SK-N-SH treated with all-trans-retinoic acid at 6 μM for 48 hours (cell line): ENCODE data around the gene COQ7.

ENCODE experiments used
- ATAC-seq: fragments of 200-7000 bp; cut with Tn5 transposase; 3 replicates; pipeline ENCODE4 v1.9.1; 2020; ENCODE audit warnings: mild to moderate bottlenecking, moderate library complexity
- ARNTL ChIP-seq: fragments of 450-650 bp; formaldehyde crosslinking; IDR thresholded peaks from 2 replicates; pipeline ENCODE4 v1.5.0; 2020; ENCODE audit warnings: low read depth, mild to moderate bottlenecking, moderate library complexity, borderline replicate concordance
- CSDC2 ChIP-seq: fragments of 250-450 bp; sonication (Bioruptor Pico); IDR thresholded peaks from 2 replicates; pipeline ENCODE4 v1.5.0; 2020; ENCODE audit warnings: mild to moderate bottlenecking, moderate library complexity
- CSRNP3 ChIP-seq: fragments of 250-450 bp; sonication (Bioruptor Pico); IDR thresholded peaks from 2 replicates; pipeline ENCODE4 v1.5.1; 2021; ENCODE audit warnings: mild to moderate bottlenecking, moderate library complexity
- ESRRG ChIP-seq: fragments of 250-450 bp; sonication (Bioruptor Pico); IDR thresholded peaks from 2 replicates; pipeline ENCODE4 v1.6.1; 2021; ENCODE audit warnings: mild to moderate bottlenecking
- GLIS3 ChIP-seq: fragments of 250-450 bp; sonication (Bioruptor Pico); IDR thresholded peaks from 2 replicates; pipeline ENCODE4 v1.5.0; 2020; ENCODE audit warnings: mild to moderate bottlenecking, moderate library complexity
- OSR1 ChIP-seq: fragments of 250-450 bp; sonication (Bioruptor Pico); IDR thresholded peaks from 2 replicates; pipeline ENCODE4 v1.8.0; 2022; ENCODE audit warnings: moderate library complexity, mild to moderate bottlenecking, inconsistent platforms
- POU6F1 ChIP-seq: fragments of 250-450 bp; sonication (Bioruptor Pico); IDR thresholded peaks from 2 replicates; pipeline ENCODE4 v1.8.0; 2021; ENCODE audit warnings: low read depth, mild to moderate bottlenecking, moderate library complexity, borderline replicate concordance
- PPARA ChIP-seq: fragments of 250-450 bp; sonication (Bioruptor Pico); IDR thresholded peaks from 2 replicates; pipeline ENCODE4 v1.5.0; 2020; ENCODE audit warnings: mild to moderate bottlenecking, borderline replicate concordance
- RARB ChIP-seq: fragments of 250-450 bp; sonication (Bioruptor Pico); IDR thresholded peaks from 2 replicates; pipeline ENCODE4 v1.8.0; 2021; ENCODE audit warnings: mild to moderate bottlenecking, moderate library complexity
- TCF4 ChIP-seq: fragments of 250-450 bp; sonication (Bioruptor Pico); IDR thresholded peaks from 2 replicates; pipeline ENCODE4 v1.8.0; 2021; ENCODE audit warnings: mild to moderate bottlenecking, moderate library complexity, borderline replicate concordance
- TOX ChIP-seq: fragments of 250-450 bp; sonication (Bioruptor Pico); IDR thresholded peaks from 2 replicates; pipeline ENCODE4 v1.8.0; 2021; ENCODE audit warnings: mild to moderate bottlenecking, moderate library complexity, borderline replicate concordance
- TSHZ2 ChIP-seq: fragments of 250-450 bp; sonication (Bioruptor Pico); IDR thresholded peaks from 2 replicates; pipeline ENCODE4 v1.5.0; 2020; ENCODE audit warnings: mild to moderate bottlenecking, moderate library complexity
- ZC3H10 ChIP-seq: fragments of 250-450 bp; sonication (Bioruptor Pico); IDR thresholded peaks from 2 replicates; pipeline ENCODE4 v1.5.1; 2021; ENCODE audit warnings: mild to moderate bottlenecking, moderate library complexity
- ZFP3 ChIP-seq: fragments of 250-450 bp; sonication (Bioruptor Pico); IDR thresholded peaks from 2 replicates; pipeline ENCODE4 v1.5.0; 2020; ENCODE audit warnings: mild to moderate bottlenecking, moderate library complexity
- ZFP30 ChIP-seq: fragments of 450-650 bp; formaldehyde crosslinking; IDR thresholded peaks from 2 replicates; pipeline ENCODE4 v1.5.0; 2022; ENCODE audit warnings: mild to moderate bottlenecking, moderate library complexity
- ZNF565 ChIP-seq: fragments of 450-650 bp; formaldehyde crosslinking; conservative IDR thresholded peaks from 2 replicates; pipeline ENCODE4 v1.5.0; 2020; ENCODE audit warnings: low read depth, mild to moderate bottlenecking, moderate library complexity
- ZNF70 ChIP-seq: fragments of 450-650 bp; formaldehyde crosslinking; IDR thresholded peaks from 2 replicates; pipeline ENCODE4 v1.5.0; 2020; ENCODE audit warnings: mild to moderate bottlenecking, moderate library complexity
- ZNF8 ChIP-seq: fragments of 450-650 bp; formaldehyde crosslinking; IDR thresholded peaks from 2 replicates; pipeline ENCODE4 v1.5.0; 2020; ENCODE audit warnings: mild to moderate bottlenecking, moderate library complexity
- TF ChIP-seq, protein P1 (sequence below): fragments of 250-450 bp; sonication (Bioruptor Pico); IDR thresholded peaks from 2 replicates; pipeline ENCODE4 v1.8.0; 2020; ENCODE audit warnings: mild to moderate bottlenecking, moderate library complexity, borderline replicate concordance

COQ7 gene

DNA sequence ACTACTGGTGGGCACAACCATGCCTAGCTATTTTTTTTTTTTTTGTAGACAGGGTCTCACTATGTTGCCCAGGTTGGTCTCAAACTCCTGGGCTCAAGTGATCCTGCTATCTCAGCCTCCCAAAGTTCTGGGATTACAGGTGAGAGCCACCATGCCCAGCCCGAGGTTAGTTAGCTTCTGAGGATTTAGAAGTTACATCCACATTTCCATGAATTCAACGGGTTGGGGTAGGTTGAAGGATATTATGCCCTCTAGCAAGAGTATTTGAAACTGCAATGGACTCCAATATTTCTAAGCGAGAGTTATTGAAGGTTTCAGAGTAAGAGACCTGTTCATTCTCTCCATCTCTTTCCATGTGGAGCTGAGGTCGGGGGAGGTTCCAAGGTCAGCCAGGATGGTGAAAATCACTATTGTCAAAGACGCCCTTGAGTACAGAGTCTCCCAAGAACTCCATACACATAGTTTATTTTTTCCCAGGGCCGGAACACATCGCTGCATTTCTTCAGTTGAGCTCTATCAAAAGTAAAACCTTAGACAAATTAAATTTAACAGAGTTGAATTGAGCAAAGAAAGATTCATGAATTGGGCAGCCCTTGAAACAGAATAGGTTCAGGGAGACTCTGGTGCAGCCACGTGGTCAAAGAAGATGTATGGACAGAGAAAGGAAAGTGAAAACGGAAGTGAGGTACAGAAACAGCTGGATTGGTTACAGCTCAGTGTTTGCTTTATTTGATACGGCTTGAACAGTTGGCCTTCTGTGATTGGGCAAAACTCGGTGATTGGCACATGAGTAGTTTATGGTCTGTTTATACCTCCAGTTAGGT lies 27.3 kb downstream of the COQ7 start (continued):
- no peak for TF ChIP-seq POU6F1

DNA sequence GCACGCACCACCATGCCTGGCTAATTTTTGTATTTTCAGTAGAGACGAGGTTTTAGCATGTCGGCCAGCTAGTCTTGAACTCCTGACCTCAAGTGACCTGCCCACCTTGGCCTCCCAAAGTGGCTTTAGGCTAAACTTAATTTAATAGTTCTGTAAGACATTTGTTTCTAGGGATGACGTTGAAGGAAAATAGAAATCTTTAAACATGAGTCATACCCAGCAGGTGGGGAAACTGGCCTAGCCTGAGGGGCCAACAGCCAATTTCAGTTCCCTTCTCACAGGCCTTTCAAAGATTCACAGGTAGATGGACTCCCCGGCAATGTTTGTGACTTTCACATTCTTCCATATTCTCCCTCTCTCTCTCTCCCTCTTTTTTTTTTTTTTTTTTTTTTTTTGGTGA lies 28.2 kb downstream of the COQ7 start:
- no peak for ATAC-seq
- TF ChIP-seq POU6F1: no peak
- TF ChIP-seq, protein P1, sequence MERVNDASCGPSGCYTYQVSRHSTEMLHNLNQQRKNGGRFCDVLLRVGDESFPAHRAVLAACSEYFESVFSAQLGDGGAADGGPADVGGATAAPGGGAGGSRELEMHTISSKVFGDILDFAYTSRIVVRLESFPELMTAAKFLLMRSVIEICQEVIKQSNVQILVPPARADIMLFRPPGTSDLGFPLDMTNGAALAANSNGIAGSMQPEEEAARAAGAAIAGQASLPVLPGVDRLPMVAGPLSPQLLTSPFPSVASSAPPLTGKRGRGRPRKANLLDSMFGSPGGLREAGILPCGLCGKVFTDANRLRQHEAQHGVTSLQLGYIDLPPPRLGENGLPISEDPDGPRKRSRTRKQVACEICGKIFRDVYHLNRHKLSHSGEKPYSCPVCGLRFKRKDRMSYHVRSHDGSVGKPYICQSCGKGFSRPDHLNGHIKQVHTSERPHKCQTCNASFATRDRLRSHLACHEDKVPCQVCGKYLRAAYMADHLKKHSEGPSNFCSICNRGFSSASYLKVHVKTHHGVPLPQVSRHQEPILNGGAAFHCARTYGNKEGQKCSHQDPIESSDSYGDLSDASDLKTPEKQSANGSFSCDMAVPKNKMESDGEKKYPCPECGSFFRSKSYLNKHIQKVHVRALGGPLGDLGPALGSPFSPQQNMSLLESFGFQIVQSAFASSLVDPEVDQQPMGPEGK (CRISPR knock-in tag): no peak
- no peak for TF ChIP-seq ARNTL (CRISPR knock-in tag)
- TF ChIP-seq TSHZ2 (CRISPR knock-in tag): no peak
- no peak for TF ChIP-seq ZNF8 (CRISPR knock-in tag)
- TF ChIP-seq ZC3H10 (CRISPR knock-in tag): no peak
- TF ChIP-seq ESRRG: no peak
- TF ChIP-seq ZFP30 (CRISPR knock-in tag): no peak
- no peak for TF ChIP-seq ZNF565 (CRISPR knock-in tag)
- TF ChIP-seq PPARA: no peak
- no peak for TF ChIP-seq CSDC2 (CRISPR knock-in tag)
- TF ChIP-seq OSR1 (CRISPR knock-in tag): no peak
- no peak for TF ChIP-seq TOX (CRISPR knock-in tag)
- TF ChIP-seq TCF4 (CRISPR knock-in tag): no peak
- no peak for TF ChIP-seq ZFP3 (CRISPR knock-in tag)
- TF ChIP-seq GLIS3 (CRISPR knock-in tag): no peak
- TF ChIP-seq ZNF70 (CRISPR knock-in tag): no peak
- TF ChIP-seq RARB (CRISPR knock-in tag): no peak
- TF ChIP-seq, all 23 proteins: peak for 0

- no peak for ATAC-seq
- no peak for TF ChIP-seq PPARA
- TF ChIP-seq ZNF565 (CRISPR knock-in tag): no peak
- no peak for TF ChIP-seq ZFP30 (CRISPR knock-in tag)
- TF ChIP-seq, protein P1 (CRISPR knock-in tag): no peak
- TF ChIP-seq ZNF8 (CRISPR knock-in tag): no peak
- TF ChIP-seq OSR1 (CRISPR knock-in tag): no peak
- TF ChIP-seq CSDC2 (CRISPR knock-in tag): no peak
- no peak for TF ChIP-seq ZC3H10 (CRISPR knock-in tag)
- no peak for TF ChIP-seq TOX (CRISPR knock-in tag)
- no peak for TF ChIP-seq TSHZ2 (CRISPR knock-in tag)
- TF ChIP-seq CSRNP3 (CRISPR knock-in tag): no peak
- TF ChIP-seq POU6F1: no peak
- TF ChIP-seq ZNF70 (CRISPR knock-in tag): no peak
- TF ChIP-seq ZFP3 (CRISPR knock-in tag): no peak
- TF ChIP-seq ARNTL (CRISPR knock-in tag): no peak
Measured at GRCh38 chr16:19098173-19098572, 30.8 kb downstream of the COQ7 start.
